K562 (cell line): Measurements from ENCODE around the gene LYRM7. TPM values are rescaled to one million over a fixed set of nuclear protein-coding genes. Genes with fewer than 3 reads are reported as not detected.

Experiments
- ATAC-seq: fragments of 200-7000 bp; cut with Tn5 transposase; 3 replicates; pipeline ENCODE4 v1.9.1; 2020; ENCODE audit warnings: moderate library complexity
- BruUV-seq: library from RNA; stranded (reverse); fragments of 400-500 nt; replicated peaks from 2 replicates; lab custom pipeline; 2021; lab: Mats Ljungman, UMichigan
- CTCF ChIA-PET: fragments of 300-600 bp; formaldehyde crosslinking; extraction: SDS; loops from one replicate; lab custom pipeline; 2021; ENCODE audit warnings: low intra/inter-chr PET ratio; lab: Yijun Ruan, JAX
- POLR2A ChIA-PET: fragments of 300-600, 350-650 bp; sonication (Branson Sonifier 250); formaldehyde crosslinking; extraction: SDS; loops from one replicate; lab custom pipeline; 2021; ENCODE audit warnings: antibody characterized with exemption, inconsistent platforms; lab: Yijun Ruan, JAX
- DNase-seq, 4 experiments: peaks; one replicate each; pipeline versions ENCODE4 v3.0.0 to v3.0.0-alpha.2; 2011 to 2018; ENCODE audit warnings: low spot score in 3 of 4, mixed read lengths in 3 of 4; ENCODE audit errors: extremely low read depth in 1 of 4
- FAIRE-seq: peaks from 2 replicates; lab custom pipeline; 2011; peaks lifted over from hg19 to GRCh38; lab: Jason Lieb, UNC
- H2AFZ ChIP-seq: 2 replicates; pipeline ENCODE4 v1.6.0; 2011; ENCODE audit warnings: low read depth, low read length, control low read depth, inconsistent platforms
- H3K27ac ChIP-seq: fragments of 200-600 bp; 3 replicates; pipeline ENCODE4 v1.8.0; 2011; ENCODE audit warnings: low read depth, mild to moderate bottlenecking, control low read depth, inconsistent platforms, low read length, moderate library complexity, mixed read lengths; ENCODE audit errors: extremely low read depth
- H3K27me3 ChIP-seq, 2 experiments: fragments of 300-600 bp in 1 of 2; 2 replicates in 1 of 2; 3 replicates in 1 of 2; pipeline versions ENCODE4 v1.6.0 to v1.8.0; 2011; ENCODE audit warnings: inconsistent platforms in 2 of 2, low read length in 2 of 2, mild to moderate bottlenecking in 1 of 2, mixed read lengths in 1 of 2, moderate library complexity in 1 of 2; ENCODE audit not compliant: control insufficient read depth in 2 of 2, insufficient read depth in 2 of 2
- H3K36me3 ChIP-seq: fragments of 300-600 bp; 3 replicates; pipeline ENCODE4 v1.8.0; 2011; ENCODE audit warnings: mild to moderate bottlenecking, low read length, inconsistent platforms; ENCODE audit not compliant: control insufficient read depth, insufficient read depth
- H3K4me1 ChIP-seq, 2 experiments: fragments of 200-600 bp in 1 of 2; replicated peaks in 1 of 2; 2 replicates in 1 of 2; 3 replicates in 1 of 2; pipeline versions ENCODE4 v1.5.1 to v1.8.0; 2011; ENCODE audit warnings: inconsistent platforms in 2 of 2, low read length in 2 of 2, mild to moderate bottlenecking in 1 of 2, mixed read lengths in 1 of 2, moderate library complexity in 1 of 2; ENCODE audit not compliant: control insufficient read depth in 2 of 2, insufficient read depth in 2 of 2
- H3K4me2 ChIP-seq: 2 replicates; pipeline ENCODE4 v1.6.1; 2011; ENCODE audit warnings: low read length, control low read depth, inconsistent platforms, mixed read lengths; ENCODE audit not compliant: insufficient read depth
- H3K4me3 ChIP-seq: fragments of 200-600 bp; sonication (generic), shearing (Covaris generic); 2 replicates; pipeline ENCODE4 v1.5.1; 2016; ENCODE audit warnings: control low read depth, inconsistent platforms
- H3K79me2 ChIP-seq: fragments of 200-600 bp; 3 replicates; pipeline ENCODE4 v1.8.0; 2011; ENCODE audit warnings: low read length, inconsistent platforms; ENCODE audit not compliant: control insufficient read depth, insufficient read depth
- H3K9ac ChIP-seq, 2 experiments: 2 replicates each; pipeline versions ENCODE4 v1.6.0 to v1.6.1; 2011; ENCODE audit warnings: low read depth in 2 of 2, low read length in 2 of 2, control low read depth in 1 of 2, inconsistent platforms in 1 of 2, mild to moderate bottlenecking in 1 of 2, mixed read lengths in 1 of 2; ENCODE audit not compliant: insufficient read depth in 1 of 2
- H3K9me1 ChIP-seq: one replicate; pipeline ENCODE4 v1.6.0; 2011; ENCODE audit warnings: inconsistent platforms, mild to moderate bottlenecking, low read length, moderate library complexity; ENCODE audit not compliant: control insufficient read depth, insufficient read depth
- H3K9me3 ChIP-seq: replicated peaks from 2 replicates; pipeline ENCODE4 v1.5.1; 2011; ENCODE audit warnings: low read depth, low read length, inconsistent platforms; ENCODE audit not compliant: control insufficient read depth, insufficient read depth
- H4K20me1 ChIP-seq: replicated peaks from 2 replicates; pipeline ENCODE4 v1.6.1; 2011; ENCODE audit warnings: low read length, inconsistent platforms, mixed read lengths; ENCODE audit not compliant: control insufficient read depth, insufficient read depth
- XRCC4 ChIP-seq: IDR thresholded peaks from one replicate; pipeline ENCODE4 v1.6.1; 2011; ENCODE audit not compliant: insufficient read depth, insufficient read length; ENCODE audit errors: extremely low read depth
- ZNF551 ChIP-seq: fragments of 250-450 bp; sonication (Bioruptor Pico); IDR thresholded peaks from 2 replicates; pipeline ENCODE4 v1.5.0; 2021; ENCODE audit warnings: mild to moderate bottlenecking, moderate library complexity
- WGBS: fragments of 100-300 bp; shearing (Covaris generic); methylation state at CpG from one replicate; pipeline ENCODE4 v1.1.6; 2016; ENCODE audit warnings: low coverage, mixed read lengths; ENCODE audit not compliant: insufficient coverage; ENCODE audit errors: missing lambda C conversion rate; 5-methylcytosine and 5-hydroxymethylcytosine counted together
- in situ Hi-C: fragments of 300-500 bp; cut with MboI; formaldehyde crosslinking; loops from 4 replicates; pipeline ENCODE4 v1.15.0; 2018; ENCODE audit warnings: inconsistent platforms, mixed read lengths
- intact Hi-C: fragments of 100-400 bp; cut with micrococcal nuclease; formaldehyde crosslinking; loops from 2 replicates; pipeline ENCODE4 v1.14.2; 2022
- polyA plus RNA-seq, 8 experiments: library from polyadenylated mRNA; depleted of rRNA in 4 of 8; stranded (reverse) in 5 of 8; unstranded in 3 of 8; fragments of >200 nt; fragmentation: Nextera tagmentation in 2 of 8; fragmentation: Illumina TruSeq in 1 of 8; extraction: Ambion mirVana in 2 of 8; extraction: Trizol in 1 of 8; gene quantifications; 2 replicates each; pipeline versions ENCODE4 v1.2.1 to v1.2.3, GENCODE V29; 2011 to 2014; ENCODE audit warnings: inconsistent platforms in 1 of 8, missing spikeins in 1 of 8
- total RNA-seq, 7 experiments: library from RNA; depleted of rRNA in 6 of 7; stranded (reverse); fragments of >200 nt in 6 of 7; fragmentation: Illumina TruSeq in 2 of 7; extraction: Trizol in 2 of 7; gene quantifications; 2 replicates each; pipeline versions ENCODE4 v1.2.1 to v1.2.3, GENCODE V29; 2011 to 2021; ENCODE audit warnings: low replicate concordance in 1 of 7
- TF ChIP-seq, protein P1 (sequence below): IDR thresholded peaks from 3 replicates; pipeline ENCODE4 v1.6.1; 2011; ENCODE audit warnings: borderline replicate concordance, mild to moderate bottlenecking; ENCODE audit not compliant: insufficient read length, insufficient read depth
- TF ChIP-seq, protein P2 (sequence below): fragments of 450-650 bp; IDR thresholded peaks from 2 replicates; pipeline ENCODE4 v1.6.1; 2017; ENCODE audit warnings: mild to moderate bottlenecking, moderate library complexity

Gene LYRM7
- total and polyA plus RNA-seq, 9 of the 15 experiments (the other 6 are each of a cell fraction or from before 2014, with no cell fraction given): 16.2 to 70.1 (median 33.3) TPM

DNA sequence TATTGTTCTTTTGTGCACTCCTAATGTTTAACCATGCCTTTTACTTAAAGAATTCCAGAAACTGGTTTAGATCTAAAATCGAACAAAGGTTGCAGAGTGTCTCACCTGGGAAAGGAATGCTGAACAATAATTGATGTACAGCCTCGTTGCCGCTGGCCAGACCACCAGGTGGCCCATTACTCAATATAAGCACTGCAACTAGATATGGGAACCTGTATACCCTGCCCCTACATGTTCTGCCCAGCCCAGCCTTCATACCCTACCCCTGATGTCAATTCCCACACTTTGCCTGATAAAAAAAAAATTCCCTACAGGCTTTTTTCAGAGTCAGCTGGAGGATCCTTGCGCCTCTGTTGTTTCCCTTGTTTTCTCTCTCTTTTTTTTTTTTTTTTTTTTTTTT is 19.5 kb upstream of the LYRM7 start:
- no peak for FAIRE-seq
- Histone ChIP-seq H3K27ac (no peak overlapping the region), H3K9me1 (no peaks in the 10 kb centered on the region)

More for the DNA sequence above, 19.5 kb upstream of the LYRM7 start:
- no peaks in the 10 kb centered on the region for H4K20me1 ChIP-seq
- H3K27me3 ChIP-seq: no peaks in the 10 kb centered on the region
- no peak overlapping the region for H3K4me3 ChIP-seq
- H3K9ac ChIP-seq: no peak overlapping the region
- TF ChIP-seq ZNF551 (no peak), XRCC4 (no peak)
- TF ChIP-seq, protein P1, sequence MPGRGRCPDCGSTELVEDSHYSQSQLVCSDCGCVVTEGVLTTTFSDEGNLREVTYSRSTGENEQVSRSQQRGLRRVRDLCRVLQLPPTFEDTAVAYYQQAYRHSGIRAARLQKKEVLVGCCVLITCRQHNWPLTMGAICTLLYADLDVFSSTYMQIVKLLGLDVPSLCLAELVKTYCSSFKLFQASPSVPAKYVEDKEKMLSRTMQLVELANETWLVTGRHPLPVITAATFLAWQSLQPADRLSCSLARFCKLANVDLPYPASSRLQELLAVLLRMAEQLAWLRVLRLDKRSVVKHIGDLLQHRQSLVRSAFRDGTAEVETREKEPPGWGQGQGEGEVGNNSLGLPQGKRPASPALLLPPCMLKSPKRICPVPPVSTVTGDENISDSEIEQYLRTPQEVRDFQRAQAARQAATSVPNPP: no peak
- TF ChIP-seq, protein P2, sequence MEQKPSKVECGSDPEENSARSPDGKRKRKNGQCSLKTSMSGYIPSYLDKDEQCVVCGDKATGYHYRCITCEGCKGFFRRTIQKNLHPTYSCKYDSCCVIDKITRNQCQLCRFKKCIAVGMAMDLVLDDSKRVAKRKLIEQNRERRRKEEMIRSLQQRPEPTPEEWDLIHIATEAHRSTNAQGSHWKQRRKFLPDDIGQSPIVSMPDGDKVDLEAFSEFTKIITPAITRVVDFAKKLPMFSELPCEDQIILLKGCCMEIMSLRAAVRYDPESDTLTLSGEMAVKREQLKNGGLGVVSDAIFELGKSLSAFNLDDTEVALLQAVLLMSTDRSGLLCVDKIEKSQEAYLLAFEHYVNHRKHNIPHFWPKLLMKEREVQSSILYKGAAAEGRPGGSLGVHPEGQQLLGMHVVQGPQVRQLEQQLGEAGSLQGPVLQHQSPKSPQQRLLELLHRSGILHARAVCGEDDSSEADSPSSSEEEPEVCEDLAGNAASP: no peak
- POLR2A ChIA-PET: interaction anchor here (1.5 to 8.5 kb wide), 3 partner anchors 10 to 233 kb away, joined by 6 to 65 read pairs (median 8); no protein-coding TSS in a partner anchor
- H3K9me3 ChIP-seq: no peaks in the 10 kb centered on the region
- CTCF ChIA-PET: no interaction called here
- no peaks in the 10 kb centered on the region for H3K36me3 ChIP-seq
- H3K4me2 ChIP-seq: no peak overlapping the region
- DNase-seq (no peak), ATAC-seq (peak; percentile 40; the same call in 2 of the 3 replicates)
- H3K4me1 ChIP-seq: no peaks in the 10 kb centered on the region
- H3K79me2 ChIP-seq: no peaks in the 10 kb centered on the region
- intact Hi-C loops (no loop called here), in situ Hi-C loops (no loop called here)
- no TSS peak for BruUV-seq
- no peak overlapping the region for H2AFZ ChIP-seq
- WGBS: 24% methylated on average over 3 of the region's 4 CpGs
